ENCODE measurements around the gene PDZK1.
"Not testable (repeated sequence)": the region's sequence is repeated elsewhere in the genome, so short reads cannot be mapped to it uniquely, and the experiment has no call there.

The PDZK1 gene

GRCh38 chr1:145656245-145656943, 50.8 kb downstream of the PDZK1 start:
- DNase-seq (ENCODE audit: low read depth) = not testable (repeated sequence)

- DNase-seq (ENCODE audit: low read depth) = not testable (repeated sequence)
These were observed 63.2 kb downstream of the PDZK1 start for GRCh38 chr1:145643990-145644389.

GRCh38 chr1:145641886-145642285, 65.3 kb downstream of the PDZK1 start:
- DNase-seq (ENCODE audit: low read depth) = not testable (repeated sequence)

GRCh38 chr1:145636237-145636636, 70.9 kb downstream of the PDZK1 start:
- not testable (repeated sequence) for DNase-seq (ENCODE audit: low read depth)

GRCh38 chr1:145622177-145622576, 85.0 kb downstream of the PDZK1 start:
- not testable (repeated sequence) for DNase-seq (ENCODE audit: low read depth)
